ENCODE measurements around the gene SCP2D1.

- TF ChIP-seq CTCF (IDR thresholded peaks at IDR 0.05) (no peak), POLR2A (IDR thresholded peaks at IDR 0.05) (no peak)
Observed at GRCh38 chr20:18839507-18840247, 26.1 kb downstream of the SCP2D1 start.

All from Peyer's patch (tissue), 4 donors.